Measurements from ENCODE around the gene PATJ. TPM values are rescaled to one million over a fixed set of nuclear protein-coding genes. Genes with fewer than 3 reads are reported as not detected.
A peak's percentile ranks its signal among the peaks of the same experiment; 100 is the strongest.

PATJ gene
- total and polyA plus RNA-seq, 2 experiments from 2014 or later: 10.8 to 18.7 TPM

DNA sequence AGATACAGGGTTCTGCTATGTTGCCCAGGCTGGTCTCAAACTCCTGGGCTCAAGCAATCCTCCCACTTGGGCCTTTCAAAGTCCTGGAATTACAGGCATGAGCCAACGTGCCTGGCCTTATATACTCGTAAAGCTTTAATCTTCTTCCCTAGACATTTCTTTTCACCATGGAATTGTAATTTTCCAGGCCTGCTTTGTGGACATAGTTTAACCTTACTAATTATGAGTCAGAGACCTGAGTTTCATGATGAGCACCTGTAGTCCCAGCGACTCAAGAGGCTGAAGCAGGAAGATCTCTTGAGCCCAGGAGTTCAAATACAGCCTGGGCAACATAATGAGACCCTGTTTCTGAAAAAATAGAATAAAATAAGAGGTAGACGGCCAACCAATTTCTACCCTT, 12.3 kb downstream of the PATJ start:
- Histone ChIP-seq H3K4me1 (ENCODE audit: low read depth) (no peaks in the 10 kb centered on the region), H3K9me3 (ENCODE audit: low read depth) (no peaks in the 10 kb centered on the region), H3K27me3 (no peaks in the 10 kb centered on the region), H3K4me3 (no peak overlapping the region), H3K36me3 (no peaks in the 10 kb centered on the region), H3K27ac (no peak overlapping the region)
- no peak for TF ChIP-seq CTCF (IDR thresholded peaks at IDR 0.05; ENCODE audit: low read depth, low read length)
- DNase-seq (ENCODE audit: low read depth in 1 of 2, low spot score in 1 of 2): no peak

- DNase-seq (ENCODE audit: low read depth in 1 of 2, low spot score in 1 of 2): no peak
- no peaks in the 10 kb centered on the region for H3K27me3 ChIP-seq
- no peaks in the 10 kb centered on the region for H3K4me1 ChIP-seq (ENCODE audit: low read depth)
- TF ChIP-seq CTCF (IDR thresholded peaks at IDR 0.05; ENCODE audit: low read depth, low read length): no peak
- no peak overlapping the region for H3K27ac ChIP-seq
- H3K36me3 ChIP-seq: no peaks in the 10 kb centered on the region
- no peaks in the 10 kb centered on the region for H3K9me3 ChIP-seq (ENCODE audit: low read depth)
- H3K4me3 ChIP-seq: no peak overlapping the region
Measured at GRCh38 chr1:61756773-61757172, 14.5 kb downstream of the PATJ start.

DNA sequence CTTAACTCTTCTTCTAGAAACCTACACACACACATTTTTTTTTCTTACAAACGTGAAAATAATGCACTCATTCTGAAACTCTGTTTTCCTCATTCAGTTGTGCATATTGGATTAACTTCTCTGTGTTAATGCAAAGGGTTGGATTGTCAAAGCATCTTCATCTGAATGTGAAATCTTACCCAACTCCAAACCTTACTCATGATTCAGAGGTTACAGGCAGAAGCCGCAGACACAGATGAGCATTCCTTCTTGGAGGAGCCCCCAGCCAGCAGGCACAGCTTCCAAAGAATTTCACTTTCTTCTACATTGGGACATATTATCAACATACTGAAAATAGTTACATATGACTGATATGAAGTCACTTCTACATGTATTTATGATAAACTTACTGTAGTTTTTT, 15.7 kb downstream of the PATJ start:
- no peaks in the 10 kb centered on the region for H3K36me3 ChIP-seq
- TF ChIP-seq CTCF (IDR thresholded peaks at IDR 0.05; ENCODE audit: low read depth, low read length): no peak
- H3K9me3 ChIP-seq (ENCODE audit: low read depth): no peaks in the 10 kb centered on the region
- peaks cover 7% of the 10 kb centered on the region for H3K4me1 ChIP-seq (ENCODE audit: low read depth)
- H3K27me3 ChIP-seq: no peaks in the 10 kb centered on the region
- H3K4me3 ChIP-seq: no peak overlapping the region
- H3K27ac ChIP-seq: no peak overlapping the region
- DNase-seq (ENCODE audit: low read depth in 1 of 2, low spot score in 1 of 2): peak in 1 of 2 donors; percentile 72

DNA sequence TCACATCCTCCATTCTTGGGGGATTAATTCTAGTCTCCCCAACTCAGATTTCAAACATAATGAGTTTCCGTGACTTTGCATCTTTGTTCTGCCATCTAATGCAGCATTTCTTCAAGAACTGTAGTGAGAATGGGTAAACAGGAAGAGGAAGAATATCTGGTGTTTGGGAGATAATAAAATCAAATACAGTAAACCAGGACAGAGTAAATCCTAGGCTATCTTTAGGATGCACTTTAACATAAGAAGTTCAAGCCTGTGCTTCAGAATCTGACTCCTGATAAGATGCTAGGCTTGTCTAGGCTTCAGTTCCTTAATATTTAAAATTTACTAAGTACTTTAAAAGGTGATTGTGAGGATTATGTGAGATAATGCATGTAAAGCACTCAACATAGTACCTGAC, 27.9 kb downstream of the PATJ start:
- Histone ChIP-seq H3K36me3 (peaks cover 3% of the 10 kb centered on the region), H3K27me3 (no peaks in the 10 kb centered on the region), H3K4me1 (ENCODE audit: low read depth) (peaks cover 3% of the 10 kb centered on the region), H3K4me3 (no peak overlapping the region), H3K9me3 (ENCODE audit: low read depth) (no peaks in the 10 kb centered on the region), H3K27ac (no peak overlapping the region)
- TF ChIP-seq CTCF (IDR thresholded peaks at IDR 0.05; ENCODE audit: low read depth, low read length): no peak
- DNase-seq (ENCODE audit: low read depth in 1 of 2, low spot score in 1 of 2): no peak

GRCh38 chr1:61776091-61776490, 33.8 kb downstream of the PATJ start:
- Histone ChIP-seq H3K36me3 (no peaks in the 10 kb centered on the region), H3K9me3 (ENCODE audit: low read depth) (no peaks in the 10 kb centered on the region), H3K4me1 (ENCODE audit: low read depth) (peaks cover 8% of the 10 kb centered on the region), H3K27me3 (no peaks in the 10 kb centered on the region), H3K27ac (no peak overlapping the region), H3K4me3 (no peak overlapping the region)
- no peak for TF ChIP-seq CTCF (IDR thresholded peaks at IDR 0.05; ENCODE audit: low read depth, low read length)
- no peak for DNase-seq (ENCODE audit: low read depth in 1 of 2, low spot score in 1 of 2)

GRCh38 chr1:61779231-61779630, 37.0 kb downstream of the PATJ start:
- Histone ChIP-seq H3K27ac (no peak overlapping the region), H3K4me1 (ENCODE audit: low read depth) (peaks cover 12% of the 10 kb centered on the region), H3K9me3 (ENCODE audit: low read depth) (no peaks in the 10 kb centered on the region), H3K27me3 (no peaks in the 10 kb centered on the region), H3K36me3 (no peaks in the 10 kb centered on the region), H3K4me3 (no peak overlapping the region)
- no peak for TF ChIP-seq CTCF (IDR thresholded peaks at IDR 0.05; ENCODE audit: low read depth, low read length)
- no peak for DNase-seq (ENCODE audit: low read depth in 1 of 2, low spot score in 1 of 2)
